Measurements from ENCODE around the gene C11orf58.
A peak's percentile ranks its signal among the peaks of the same experiment; 100 is the strongest.

The C11orf58 gene

GRCh38 chr11:16772141-16772512, 33.7 kb downstream of the C11orf58 start:
- no peak overlapping the region for H2BK12ac ChIP-seq (ENCODE audit: low read length)
- WGBS, 2 donors (ENCODE audit: extremely low coverage in 2 of 2, insufficient read length in 2 of 2, insufficient replicate concordance in 1 of 2) = no CpG with 5 or more reads among the region's 2 CpGs
- H3K4ac ChIP-seq (ENCODE audit: low read length) = no peak overlapping the region
- H3K9ac ChIP-seq (ENCODE audit: low read depth, low read length, poor library complexity) = no peak overlapping the region
- no peak overlapping the region for H4K8ac ChIP-seq (ENCODE audit: low read depth, low read length)
- no peak for DNase-seq (ENCODE audit: low spot score)
- no peak overlapping the region for H2BK120ac ChIP-seq (ENCODE audit: low read depth, low read length)
- H2BK5ac ChIP-seq (ENCODE audit: low read length) = no peak overlapping the region
- peaks cover 6 to 10% of the 10 kb centered on the region in 2 donors for H3K4me1 ChIP-seq (ENCODE audit: control insufficient read depth in 2 of 2, insufficient read depth in 1 of 2, low read depth in 1 of 2, low read length in 2 of 2)
- H2BK15ac ChIP-seq (ENCODE audit: low read length) = no peak overlapping the region
- H3K4me2 ChIP-seq (ENCODE audit: insufficient read depth, low read length, poor library complexity, severe bottlenecking) = no peak overlapping the region
- H3K23ac ChIP-seq (ENCODE audit: low read depth, low read length, poor library complexity) = no peak overlapping the region
- no peaks in the 10 kb centered on the region for H3K79me1 ChIP-seq (ENCODE audit: low read depth, low read length)
- no peak overlapping the region for H3K18ac ChIP-seq (ENCODE audit: low read length)
- H2AFZ ChIP-seq (ENCODE audit: low read length) = no peak overlapping the region
- no peak overlapping the region for H4K91ac ChIP-seq (ENCODE audit: low read depth, low read length, poor library complexity)
- H3K14ac ChIP-seq (ENCODE audit: low read length) = no peak overlapping the region
- no peaks in the 10 kb centered on the region for H3K9me3 ChIP-seq (replicated peaks in 1 of 2; ENCODE audit: control insufficient read depth in 2 of 2, insufficient read depth in 1 of 2, low read depth in 1 of 2, low read length in 2 of 2)
- peaks cover 0 to 2% of the 10 kb centered on the region in 2 donors for H3K36me3 ChIP-seq (replicated peaks in 1 of 2; ENCODE audit: control insufficient read depth in 2 of 2, insufficient read depth in 2 of 2, low read length in 2 of 2)
- H3K4me3 ChIP-seq (ENCODE audit: low read length in 2 of 2) = no peak overlapping the region
- H3K27ac ChIP-seq (replicated peaks; ENCODE audit: low read length) = no peak overlapping the region
- no peak overlapping the region for H2AK5ac ChIP-seq (ENCODE audit: low read depth, low read length)
- H3K27me3 ChIP-seq (ENCODE audit: control insufficient read depth in 3 of 3, insufficient read depth in 3 of 3, low read depth in 1 of 3, low read length in 3 of 3) = no peaks in the 10 kb centered on the region

- no peak overlapping the region for H2BK120ac ChIP-seq (ENCODE audit: low read depth, low read length)
- H3K36me3 ChIP-seq (replicated peaks in 1 of 2; ENCODE audit: control insufficient read depth in 2 of 2, insufficient read depth in 2 of 2, low read length in 2 of 2) = peaks cover 6 to 8% of the 10 kb centered on the region in 2 donors
- no peak overlapping the region for H2AFZ ChIP-seq (ENCODE audit: low read length)
- no CpG with 5 or more reads among the region's 9 CpGs for WGBS, 2 donors (ENCODE audit: extremely low coverage in 2 of 2, insufficient read length in 2 of 2, insufficient replicate concordance in 1 of 2)
- no peak overlapping the region for H2AK5ac ChIP-seq (ENCODE audit: low read depth, low read length)
- no peaks in the 10 kb centered on the region for H3K27me3 ChIP-seq (ENCODE audit: control insufficient read depth in 3 of 3, insufficient read depth in 3 of 3, low read depth in 1 of 3, low read length in 3 of 3)
- H3K9ac ChIP-seq (ENCODE audit: low read depth, low read length, poor library complexity) = no peak overlapping the region
- no peak overlapping the region for H3K4me3 ChIP-seq (ENCODE audit: low read length in 2 of 2)
- peaks cover 6 to 10% of the 10 kb centered on the region in 2 donors for H3K4me1 ChIP-seq (ENCODE audit: control insufficient read depth in 2 of 2, insufficient read depth in 1 of 2, low read depth in 1 of 2, low read length in 2 of 2)
- H2BK5ac ChIP-seq (ENCODE audit: low read length) = no peak overlapping the region
- H3K27ac ChIP-seq (replicated peaks; ENCODE audit: low read length) = no peak overlapping the region
- H3K14ac ChIP-seq (ENCODE audit: low read length) = no peak overlapping the region
- H3K4ac ChIP-seq (ENCODE audit: low read length) = no peak overlapping the region
- no peak overlapping the region for H2BK15ac ChIP-seq (ENCODE audit: low read length)
- H2BK12ac ChIP-seq (ENCODE audit: low read length) = no peak overlapping the region
- no peak overlapping the region for H3K18ac ChIP-seq (ENCODE audit: low read length)
- no peak overlapping the region for H4K91ac ChIP-seq (ENCODE audit: low read depth, low read length, poor library complexity)
- H4K8ac ChIP-seq (ENCODE audit: low read depth, low read length) = no peak overlapping the region
- no peak for DNase-seq (ENCODE audit: low spot score)
- no peaks in the 10 kb centered on the region for H3K79me1 ChIP-seq (ENCODE audit: low read depth, low read length)
- H3K9me3 ChIP-seq (replicated peaks in 1 of 2; ENCODE audit: control insufficient read depth in 2 of 2, insufficient read depth in 1 of 2, low read depth in 1 of 2, low read length in 2 of 2) = no peaks in the 10 kb centered on the region
- no peak overlapping the region for H3K4me2 ChIP-seq (ENCODE audit: insufficient read depth, low read length, poor library complexity, severe bottlenecking)
- no peak overlapping the region for H3K23ac ChIP-seq (ENCODE audit: low read depth, low read length, poor library complexity)
Observed at GRCh38 chr11:16773981-16774935, 35.8 kb downstream of the C11orf58 start.

- H2AFZ ChIP-seq (ENCODE audit: low read length) = no peak overlapping the region
- H2AK5ac ChIP-seq (ENCODE audit: low read depth, low read length) = no peak overlapping the region
- no peak overlapping the region for H3K4ac ChIP-seq (ENCODE audit: low read length)
- no peaks in the 10 kb centered on the region for H3K27me3 ChIP-seq (ENCODE audit: control insufficient read depth in 3 of 3, insufficient read depth in 3 of 3, low read depth in 1 of 3, low read length in 3 of 3)
- H3K18ac ChIP-seq (ENCODE audit: low read length) = no peak overlapping the region
- no peaks in the 10 kb centered on the region for H3K79me1 ChIP-seq (ENCODE audit: low read depth, low read length)
- no peak overlapping the region for H3K14ac ChIP-seq (ENCODE audit: low read length)
- H3K9me3 ChIP-seq (replicated peaks in 1 of 2; ENCODE audit: control insufficient read depth in 2 of 2, insufficient read depth in 1 of 2, low read depth in 1 of 2, low read length in 2 of 2) = no peaks in the 10 kb centered on the region
- no peak overlapping the region for H2BK5ac ChIP-seq (ENCODE audit: low read length)
- H3K4me1 ChIP-seq (ENCODE audit: control insufficient read depth in 2 of 2, insufficient read depth in 1 of 2, low read depth in 1 of 2, low read length in 2 of 2) = peaks cover 6 to 10% of the 10 kb centered on the region in 2 donors
- H3K27ac ChIP-seq (replicated peaks; ENCODE audit: low read length) = no peak overlapping the region
- no CpG with 5 or more reads among the region's 11 CpGs for WGBS, 2 donors (ENCODE audit: extremely low coverage in 2 of 2, insufficient read length in 2 of 2, insufficient replicate concordance in 1 of 2)
- H2BK12ac ChIP-seq (ENCODE audit: low read length) = no peak overlapping the region
- H3K4me2 ChIP-seq (ENCODE audit: insufficient read depth, low read length, poor library complexity, severe bottlenecking) = no peak overlapping the region
- H3K9ac ChIP-seq (ENCODE audit: low read depth, low read length, poor library complexity) = no peak overlapping the region
- H4K91ac ChIP-seq (ENCODE audit: low read depth, low read length, poor library complexity) = no peak overlapping the region
- no peak overlapping the region for H3K4me3 ChIP-seq (ENCODE audit: low read length in 2 of 2)
- no peak overlapping the region for H2BK120ac ChIP-seq (ENCODE audit: low read depth, low read length)
- H3K36me3 ChIP-seq (replicated peaks in 1 of 2; ENCODE audit: control insufficient read depth in 2 of 2, insufficient read depth in 2 of 2, low read length in 2 of 2) = peaks cover 6 to 8% of the 10 kb centered on the region in 2 donors
- H3K23ac ChIP-seq (ENCODE audit: low read depth, low read length, poor library complexity) = no peak overlapping the region
- no peak overlapping the region for H4K8ac ChIP-seq (ENCODE audit: low read depth, low read length)
- H2BK15ac ChIP-seq (ENCODE audit: low read length) = no peak overlapping the region
- no peak for DNase-seq (ENCODE audit: low spot score)
Observed at GRCh38 chr11:16774936-16775613, 36.6 kb downstream of the C11orf58 start.

- H3K27me3 ChIP-seq (ENCODE audit: control insufficient read depth in 3 of 3, insufficient read depth in 3 of 3, low read depth in 1 of 3, low read length in 3 of 3) = no peaks in the 10 kb centered on the region
- H3K4me2 ChIP-seq (ENCODE audit: insufficient read depth, low read length, poor library complexity, severe bottlenecking) = no peak overlapping the region
- no peak overlapping the region for H3K9ac ChIP-seq (ENCODE audit: low read depth, low read length, poor library complexity)
- H3K14ac ChIP-seq (ENCODE audit: low read length) = no peak overlapping the region
- no peak overlapping the region for H3K23ac ChIP-seq (ENCODE audit: low read depth, low read length, poor library complexity)
- no peak overlapping the region for H2BK120ac ChIP-seq (ENCODE audit: low read depth, low read length)
- H2AK5ac ChIP-seq (ENCODE audit: low read depth, low read length) = no peak overlapping the region
- WGBS, 2 donors (ENCODE audit: extremely low coverage in 2 of 2, insufficient read length in 2 of 2, insufficient replicate concordance in 1 of 2) = no CpG with 5 or more reads among the region's 16 CpGs
- DNase-seq (ENCODE audit: low spot score) = no peak
- no peaks in the 10 kb centered on the region for H3K79me1 ChIP-seq (ENCODE audit: low read depth, low read length)
- H2BK12ac ChIP-seq (ENCODE audit: low read length) = no peak overlapping the region
- no peak overlapping the region for H2BK5ac ChIP-seq (ENCODE audit: low read length)
- no peak overlapping the region for H2BK15ac ChIP-seq (ENCODE audit: low read length)
- peak overlapping the region; percentile 9 for H3K18ac ChIP-seq (ENCODE audit: low read length)
- no peaks in the 10 kb centered on the region for H3K9me3 ChIP-seq (replicated peaks in 1 of 2; ENCODE audit: control insufficient read depth in 2 of 2, insufficient read depth in 1 of 2, low read depth in 1 of 2, low read length in 2 of 2)
- H3K4me1 ChIP-seq (ENCODE audit: control insufficient read depth in 2 of 2, insufficient read depth in 1 of 2, low read depth in 1 of 2, low read length in 2 of 2) = peaks cover 6 to 10% of the 10 kb centered on the region in 2 donors
- H3K4me3 ChIP-seq (ENCODE audit: low read length in 2 of 2) = no peak overlapping the region
- H3K36me3 ChIP-seq (replicated peaks in 1 of 2; ENCODE audit: control insufficient read depth in 2 of 2, insufficient read depth in 2 of 2, low read length in 2 of 2) = peaks cover 6 to 8% of the 10 kb centered on the region in 2 donors
- H3K4ac ChIP-seq (ENCODE audit: low read length) = no peak overlapping the region
- no peak overlapping the region for H3K27ac ChIP-seq (replicated peaks; ENCODE audit: low read length)
- H4K91ac ChIP-seq (ENCODE audit: low read depth, low read length, poor library complexity) = no peak overlapping the region
- H2AFZ ChIP-seq (ENCODE audit: low read length) = no peak overlapping the region
- no peak overlapping the region for H4K8ac ChIP-seq (ENCODE audit: low read depth, low read length)
Observed at GRCh38 chr11:16775614-16776283, 37.3 kb downstream of the C11orf58 start.
